HFFc6 (cell line): ENCODE results near the gene NR6A1. TPM values are rescaled to one million over a fixed set of nuclear protein-coding genes. Genes with fewer than 3 reads are reported as not detected.

Source experiments
- DNase-seq: peaks from one replicate; pipeline ENCODE4 v3.0.0-alpha.2; 2018
- H3K27ac Mint-ChIP-seq: 2 replicates; pipeline ENCODE4 v1.8.0; 2020; ENCODE audit warnings: mild to moderate bottlenecking, mixed read lengths
- H3K27me3 Mint-ChIP-seq: 2 replicates; pipeline ENCODE4 v1.8.0; 2021; ENCODE audit warnings: mild to moderate bottlenecking, moderate library complexity, mixed read lengths; ENCODE audit not compliant: insufficient read depth
- H3K36me3 Mint-ChIP-seq: 2 replicates; pipeline ENCODE4 v1.8.0; 2021; ENCODE audit warnings: low read depth, mixed read lengths
- H3K4me1 Mint-ChIP-seq: 2 replicates; pipeline ENCODE4 v1.8.0; 2020; ENCODE audit warnings: low read depth, mixed read lengths
- H3K4me3 Mint-ChIP-seq: 2 replicates; pipeline ENCODE4 v1.8.0; 2020; ENCODE audit warnings: mild to moderate bottlenecking, moderate library complexity, mixed read lengths
- H3K9me3 Mint-ChIP-seq: 2 replicates; pipeline ENCODE4 v1.8.0; 2020; ENCODE audit warnings: mild to moderate bottlenecking, mixed read lengths
- CTCF ChIP-seq: fragments of 200-600 bp; sonication (generic); IDR thresholded peaks from 2 replicates; pipeline ENCODE4 v1.5.0; 2021; ENCODE audit warnings: antibody characterized with exemption, mild to moderate bottlenecking
- total RNA-seq, 6 experiments: library from RNA; stranded (reverse); fragmentation: NEBNext Ultra II Directional; extraction: Animal tissue kit (Norgen Biotek cat#: 25700); gene quantifications; 2 replicates in 1 of 6; 3 replicates in 5 of 6; pipeline ENCODE4 v1.2.3, GENCODE V29; 2021

NR6A1 gene
- total RNA-seq, 6 experiments from 2014 or later, result 0.05 to 0.26 (median 0.13) TPM

GRCh38 chr9:124513376-124513994 lies 257.6 kb downstream of the NR6A1 start:
- H3K4me1 Mint-ChIP-seq, result no peaks in the 10 kb centered on the region
- H3K27ac Mint-ChIP-seq, result no peak overlapping the region
- H3K9me3 Mint-ChIP-seq, result no peaks in the 10 kb centered on the region
- TF ChIP-seq CTCF, result no peak
- no peak for DNase-seq
- no peaks in the 10 kb centered on the region for H3K36me3 Mint-ChIP-seq
- no peak overlapping the region for H3K4me3 Mint-ChIP-seq
- H3K27me3 Mint-ChIP-seq, result peaks cover 23% of the 10 kb centered on the region

- H3K27me3 Mint-ChIP-seq, result peaks cover 23% of the 10 kb centered on the region
- H3K36me3 Mint-ChIP-seq, result no peaks in the 10 kb centered on the region
- no peaks in the 10 kb centered on the region for H3K9me3 Mint-ChIP-seq
- H3K27ac Mint-ChIP-seq, result no peak overlapping the region
- no peak for DNase-seq
- no peaks in the 10 kb centered on the region for H3K4me1 Mint-ChIP-seq
- no peak overlapping the region for H3K4me3 Mint-ChIP-seq
- TF ChIP-seq CTCF, result no peak
Measured at GRCh38 chr9:124512806-124513204, 258.3 kb downstream of the NR6A1 start.

- H3K4me1 Mint-ChIP-seq, result no peaks in the 10 kb centered on the region
- H3K9me3 Mint-ChIP-seq, result no peaks in the 10 kb centered on the region
- H3K4me3 Mint-ChIP-seq, result no peak overlapping the region
- TF ChIP-seq CTCF, result no peak
- no peaks in the 10 kb centered on the region for H3K36me3 Mint-ChIP-seq
- H3K27me3 Mint-ChIP-seq, result peaks cover 19% of the 10 kb centered on the region
- DNase-seq, result no peak
- H3K27ac Mint-ChIP-seq, result no peak overlapping the region
Measured at GRCh38 chr9:124511891-124512805, 259.0 kb downstream of the NR6A1 start.

GRCh38 chr9:124511426-124511840 lies 259.7 kb downstream of the NR6A1 start:
- Mint-ChIP-seq H3K9me3 (no peaks in the 10 kb centered on the region), H3K4me1 (no peaks in the 10 kb centered on the region), H3K27me3 (peaks cover 12% of the 10 kb centered on the region), H3K4me3 (no peak overlapping the region), H3K36me3 (no peaks in the 10 kb centered on the region), H3K27ac (no peak overlapping the region)
- peak; percentile 10 for DNase-seq
- TF ChIP-seq CTCF, result peak; percentile 16; the same call in 1 of the 2 replicates

GRCh38 chr9:124510650-124511425 lies 260.3 kb downstream of the NR6A1 start:
- DNase-seq, result peak; percentile 9
- Mint-ChIP-seq H3K4me1 (no peaks in the 10 kb centered on the region), H3K4me3 (no peak overlapping the region), H3K9me3 (no peaks in the 10 kb centered on the region), H3K27ac (no peak overlapping the region), H3K36me3 (no peaks in the 10 kb centered on the region), H3K27me3 (peaks cover 14% of the 10 kb centered on the region)
- no peak for TF ChIP-seq CTCF
